Body of pancreas (tissue), 4 donors: ENCODE data around the gene TP53AIP1. TPM values are rescaled to one million over a fixed set of nuclear protein-coding genes. Genes with fewer than 3 reads are reported as not detected.

Experiments
- ATAC-seq: fragments of 150-250 bp; one replicate; pipeline ENCODE4 v1.9.1; 2016
- DNase-seq, 4 donors: peaks; one replicate each; pipeline ENCODE4 v3.0.0-alpha.2; 2019
- H3K27ac ChIP-seq, 4 donors: fragments of 200-600 bp; sonication (generic); 1 replicate in 3 of 4; 2 replicates in 1 of 4; pipeline versions ENCODE4 v1.5.1 to v1.6.1; 2016 to 2019; ENCODE audit warnings: mild to moderate bottlenecking in 1 of 4, mixed read lengths in 1 of 4, moderate library complexity in 1 of 4
- H3K27me3 ChIP-seq, 2 donors: fragments of 200-600 bp; sonication (generic); one replicate each; pipeline ENCODE4 v1.6.0; 2016; ENCODE audit warnings: mild to moderate bottlenecking in 1 of 2
- H3K36me3 ChIP-seq, 2 donors: fragments of 200-600 bp; sonication (generic); replicated peaks in 1 of 2; 2 replicates each; pipeline ENCODE4 v1.5.1; 2016; ENCODE audit warnings: low read depth in 2 of 2; ENCODE audit not compliant: insufficient read depth in 1 of 2
- H3K4me1 ChIP-seq: fragments of 200-600 bp; sonication (generic); one replicate; pipeline ENCODE4 v1.6.0; 2016
- H3K4me3 ChIP-seq, 2 donors: fragments of 200-600 bp; sonication (generic); 1 replicate in 1 of 2; 2 replicates in 1 of 2; pipeline ENCODE4 v1.5.1; 2016 to 2019
- H3K9me3 ChIP-seq, 3 donors: fragments of 200-600 bp; sonication (generic); 1 replicate in 2 of 3; 2 replicates in 1 of 3; pipeline ENCODE4 v1.5.1; 2016
- CTCF ChIP-seq, 7 experiments: fragments of 450-650 bp in 4 of 7; fragments of 200-600 bp in 3 of 7; sonication (generic) in 3 of 7; IDR thresholded peaks; one replicate each; pipeline ENCODE4 v1.5.1; 2016 to 2019; ENCODE audit warnings: antibody characterized with exemption in 7 of 7
- POLR2A ChIP-seq, 3 donors: fragments of 450-650 bp; IDR thresholded peaks; one replicate each; pipeline ENCODE4 v1.6.1; 2016; ENCODE audit warnings: antibody characterized with exemption in 3 of 3, mild to moderate bottlenecking in 2 of 3
- WGBS, 2 donors: methylation state at CpG; one replicate each; pipeline ENCODE4 v1.1.5; 2017; 5-methylcytosine and 5-hydroxymethylcytosine counted together
- intact Hi-C: fragments of 100-400 bp; cut with DNase I; formaldehyde crosslinking; loops from one replicate; pipeline ENCODE4 v1.15.1; 2023
- total RNA-seq, 2 donors: library from RNA; depleted of rRNA; stranded (reverse); fragments of >200 nt; gene quantifications; one replicate each; pipeline ENCODE4 v1.1.0, GENCODE V29; 2016

The TP53AIP1 gene
- total RNA-seq, 2 donors from 2014 or later: not detected

- no peaks in the 10 kb centered on the region for H3K27me3 ChIP-seq
- H3K27ac ChIP-seq: no peak overlapping the region
- intact Hi-C loops: no loop called here
- H3K36me3 ChIP-seq: no peaks in the 10 kb centered on the region
- DNase-seq (no peak), ATAC-seq (no peak)
- peaks cover 3% of the 10 kb centered on the region for H3K4me1 ChIP-seq
- no peaks in the 10 kb centered on the region for H3K9me3 ChIP-seq
- H3K4me3 ChIP-seq: no peak overlapping the region
- WGBS, 2 donors: 86 to 93% methylated on average over 8 to 18 of the region's 18 CpGs
- no peak for TF ChIP-seq POLR2A (IDR thresholded peaks at IDR 0.05)
- TF ChIP-seq CTCF (IDR thresholded peaks at IDR 0.05): no peak
Measured at GRCh38 chr11:128914216-128915148, 28.2 kb downstream of the TP53AIP1 start.

GRCh38 chr11:128913806-128914205 lies 28.9 kb downstream of the TP53AIP1 start:
- H3K27me3 ChIP-seq: no peaks in the 10 kb centered on the region
- no peak for DNase-seq
- TF ChIP-seq POLR2A (IDR thresholded peaks at IDR 0.05): no peak
- TF ChIP-seq CTCF (IDR thresholded peaks at IDR 0.05): no peak
- H3K9me3 ChIP-seq: no peaks in the 10 kb centered on the region
- ATAC-seq: no peak
- peaks cover 9% of the 10 kb centered on the region for H3K4me1 ChIP-seq
- 96 to 100% methylated on average over 1 to 5 of the region's 5 CpGs for WGBS, 2 donors
- H3K36me3 ChIP-seq: no peaks in the 10 kb centered on the region
- no peak overlapping the region for H3K27ac ChIP-seq
- H3K4me3 ChIP-seq: no peak overlapping the region
- intact Hi-C loops: no loop called here

- ATAC-seq (no peak), DNase-seq (no peak)
- Histone ChIP-seq H3K4me1 (peaks cover 18% of the 10 kb centered on the region), H3K9me3 (no peaks in the 10 kb centered on the region), H3K27me3 (no peaks in the 10 kb centered on the region), H3K36me3 (no peaks in the 10 kb centered on the region), H3K4me3 (no peak overlapping the region), H3K27ac (no peak overlapping the region)
- TF ChIP-seq POLR2A (IDR thresholded peaks at IDR 0.05) (no peak), CTCF (IDR thresholded peaks at IDR 0.05) (no peak)
- intact Hi-C loops: no loop called here
- 94 to 98% methylated on average over 6 to 18 of the region's 18 CpGs for WGBS, 2 donors
Measured at GRCh38 chr11:128911701-128912100, 31.0 kb downstream of the TP53AIP1 start.

GRCh38 chr11:128911239-128911638 lies 31.4 kb downstream of the TP53AIP1 start:
- Histone ChIP-seq H3K4me3 (no peak overlapping the region), H3K27me3 (no peaks in the 10 kb centered on the region), H3K36me3 (no peaks in the 10 kb centered on the region), H3K27ac (no peak overlapping the region), H3K4me1 (peaks cover 22% of the 10 kb centered on the region), H3K9me3 (no peaks in the 10 kb centered on the region)
- no peak for ATAC-seq
- TF ChIP-seq POLR2A (IDR thresholded peaks at IDR 0.05) (no peak), CTCF (IDR thresholded peaks at IDR 0.05) (no peak)
- no peak for DNase-seq
- WGBS, 2 donors: 89 to 91% methylated on average over 17 of the region's 17 CpGs
- intact Hi-C loops: no loop called here

GRCh38 chr11:128910576-128910975 lies 32.1 kb downstream of the TP53AIP1 start:
- ATAC-seq (no peak), DNase-seq (no peak)
- Histone ChIP-seq H3K4me1 (peaks cover 27% of the 10 kb centered on the region), H3K36me3 (no peaks in the 10 kb centered on the region), H3K4me3 (no peak overlapping the region), H3K27ac (no peak overlapping the region), H3K9me3 (no peaks in the 10 kb centered on the region), H3K27me3 (no peaks in the 10 kb centered on the region)
- TF ChIP-seq CTCF (IDR thresholded peaks at IDR 0.05): no peak
- TF ChIP-seq POLR2A (IDR thresholded peaks at IDR 0.05): no peak
- intact Hi-C loops: no loop called here
- WGBS, 2 donors: 64 to 67% methylated on average over 3 of the region's 3 CpGs
